Measurements from ENCODE around the gene USP53. TPM values are rescaled to one million over a fixed set of nuclear protein-coding genes. Genes with fewer than 3 reads are reported as not detected.

USP53 gene
- total RNA-seq, 1 experiment from 2014 or later, result 20.1 TPM

DNA sequence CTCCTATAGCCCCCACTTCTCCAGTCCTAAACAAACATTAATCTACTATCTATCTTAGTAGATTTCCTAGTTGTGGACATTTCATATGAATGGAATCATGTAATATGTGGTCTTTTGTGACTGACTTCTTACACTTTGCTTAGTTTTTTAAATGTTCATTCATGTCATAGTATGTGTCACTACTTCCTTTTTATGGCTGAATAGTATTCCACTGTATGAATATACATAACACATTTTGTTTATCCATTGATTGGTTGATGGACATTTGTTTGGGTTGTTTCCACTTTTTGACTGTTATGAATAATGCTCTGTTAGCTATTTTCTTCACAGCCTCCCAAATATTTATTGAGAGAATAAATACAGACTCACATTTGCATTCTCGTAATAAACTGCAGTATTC lies 19.8 kb downstream of the USP53 start:
- H3K36me3 Mint-ChIP-seq, result peaks cover 24% of the 10 kb centered on the region

DNA sequence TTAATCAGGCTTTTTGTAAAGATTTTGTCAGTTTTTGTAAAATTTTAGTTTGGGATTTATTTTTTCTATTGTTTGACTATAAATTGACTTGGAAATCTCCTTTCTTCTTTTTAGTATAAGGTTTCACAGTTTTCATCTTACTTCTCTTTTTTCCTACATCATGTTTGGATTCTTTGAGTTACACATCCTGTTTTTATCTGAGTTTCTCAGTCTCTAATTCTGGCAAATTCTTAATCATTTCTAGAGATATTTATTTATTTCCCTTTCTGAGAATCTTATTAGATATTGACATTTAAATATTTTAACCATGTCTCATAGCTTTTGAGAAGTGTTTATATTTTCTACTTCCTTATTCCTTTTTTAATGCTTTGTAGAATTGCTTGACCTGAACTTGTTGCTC lies 20.7 kb downstream of the USP53 start:
- ChIA-PET POLR2A (no interaction called here), CTCF (no interaction called here)
- Mint-ChIP-seq H3K36me3 (peaks cover 25% of the 10 kb centered on the region), H3K4me3 (no peak overlapping the region), H3K27ac (no peak overlapping the region), H3K27me3 (ENCODE audit: low read depth) (no peaks in the 10 kb centered on the region), H3K9me3 (no peaks in the 10 kb centered on the region), H3K4me1 (peaks cover 11% of the 10 kb centered on the region)
- ATAC-seq (no peak), DNase-seq (ENCODE audit: low spot score) (no peak)
- TF ChIP-seq NR1H2 (CRISPR knock-in tag; IDR thresholded peaks at IDR 0.05) (no peak), SOX15 (CRISPR knock-in tag; IDR thresholded peaks at IDR 0.05) (no peak), TCF7 (CRISPR knock-in tag; IDR thresholded peaks at IDR 0.05; ENCODE audit: low read depth) (no peak), SMAD3 (CRISPR knock-in tag; IDR thresholded peaks at IDR 0.05; ENCODE audit: borderline replicate concordance) (no peak), ZNF138 (CRISPR knock-in tag; conservative IDR thresholded peaks at IDR 0.05) (no peak), PRRX2 (CRISPR knock-in tag; IDR thresholded peaks at IDR 0.05) (no peak)
- TF ChIP-seq, protein P1, sequence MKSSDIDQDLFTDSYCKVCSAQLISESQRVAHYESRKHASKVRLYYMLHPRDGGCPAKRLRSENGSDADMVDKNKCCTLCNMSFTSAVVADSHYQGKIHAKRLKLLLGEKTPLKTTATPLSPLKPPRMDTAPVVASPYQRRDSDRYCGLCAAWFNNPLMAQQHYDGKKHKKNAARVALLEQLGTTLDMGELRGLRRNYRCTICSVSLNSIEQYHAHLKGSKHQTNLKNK (CRISPR knock-in tag; IDR thresholded peaks at IDR 0.05), result no peak
- TF ChIP-seq, protein P2, sequence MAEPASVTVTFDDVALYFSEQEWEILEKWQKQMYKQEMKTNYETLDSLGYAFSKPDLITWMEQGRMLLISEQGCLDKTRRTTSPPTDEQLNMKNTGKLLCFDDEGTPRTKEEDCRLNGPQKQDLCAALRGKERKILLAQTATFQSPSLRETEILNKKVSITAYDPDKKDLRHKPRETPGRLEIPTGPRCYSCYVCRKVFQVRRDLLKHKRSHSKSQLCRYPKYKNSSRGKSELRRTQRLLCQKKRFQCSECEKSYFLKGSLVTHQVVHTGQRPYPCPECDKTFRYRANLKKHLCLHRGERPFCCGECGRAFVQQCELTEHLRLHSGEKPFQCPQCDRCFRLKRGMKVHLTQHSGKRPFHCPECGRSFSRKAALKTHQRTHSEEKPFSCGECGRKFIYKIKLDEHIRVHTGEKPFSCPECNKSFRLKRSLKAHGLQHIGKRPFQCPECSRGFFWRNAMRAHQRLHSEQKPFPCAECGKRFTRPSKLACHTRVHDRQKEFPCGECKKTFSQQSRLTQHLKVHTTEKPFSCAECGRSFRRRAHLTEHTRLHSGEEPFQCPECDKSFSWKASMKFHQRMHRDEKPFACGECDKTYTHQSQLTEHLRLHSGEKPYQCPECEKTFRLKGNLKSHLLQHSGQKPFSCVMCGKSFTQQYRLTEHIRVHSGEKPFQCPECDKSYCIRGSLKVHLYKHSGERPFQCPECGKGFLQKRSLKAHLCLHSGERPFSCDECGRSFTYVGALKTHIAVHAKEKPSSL (CRISPR knock-in tag; conservative IDR thresholded peaks at IDR 0.05), result no peak
- TF ChIP-seq, protein P3, sequence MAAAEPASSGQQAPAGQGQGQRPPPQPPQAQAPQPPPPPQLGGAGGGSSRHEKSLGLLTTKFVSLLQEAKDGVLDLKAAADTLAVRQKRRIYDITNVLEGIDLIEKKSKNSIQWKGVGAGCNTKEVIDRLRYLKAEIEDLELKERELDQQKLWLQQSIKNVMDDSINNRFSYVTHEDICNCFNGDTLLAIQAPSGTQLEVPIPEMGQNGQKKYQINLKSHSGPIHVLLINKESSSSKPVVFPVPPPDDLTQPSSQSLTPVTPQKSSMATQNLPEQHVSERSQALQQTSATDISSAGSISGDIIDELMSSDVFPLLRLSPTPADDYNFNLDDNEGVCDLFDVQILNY (CRISPR knock-in tag; IDR thresholded peaks at IDR 0.05), result no peak
- TF ChIP-seq, protein P4, sequence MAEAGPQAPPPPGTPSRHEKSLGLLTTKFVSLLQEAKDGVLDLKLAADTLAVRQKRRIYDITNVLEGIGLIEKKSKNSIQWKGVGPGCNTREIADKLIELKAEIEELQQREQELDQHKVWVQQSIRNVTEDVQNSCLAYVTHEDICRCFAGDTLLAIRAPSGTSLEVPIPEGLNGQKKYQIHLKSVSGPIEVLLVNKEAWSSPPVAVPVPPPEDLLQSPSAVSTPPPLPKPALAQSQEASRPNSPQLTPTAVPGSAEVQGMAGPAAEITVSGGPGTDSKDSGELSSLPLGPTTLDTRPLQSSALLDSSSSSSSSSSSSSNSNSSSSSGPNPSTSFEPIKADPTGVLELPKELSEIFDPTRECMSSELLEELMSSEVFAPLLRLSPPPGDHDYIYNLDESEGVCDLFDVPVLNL (CRISPR knock-in tag; IDR thresholded peaks at IDR 0.05; ENCODE audit: borderline replicate concordance, low read depth), result no peak
- TF ChIP-seq, protein P5, sequence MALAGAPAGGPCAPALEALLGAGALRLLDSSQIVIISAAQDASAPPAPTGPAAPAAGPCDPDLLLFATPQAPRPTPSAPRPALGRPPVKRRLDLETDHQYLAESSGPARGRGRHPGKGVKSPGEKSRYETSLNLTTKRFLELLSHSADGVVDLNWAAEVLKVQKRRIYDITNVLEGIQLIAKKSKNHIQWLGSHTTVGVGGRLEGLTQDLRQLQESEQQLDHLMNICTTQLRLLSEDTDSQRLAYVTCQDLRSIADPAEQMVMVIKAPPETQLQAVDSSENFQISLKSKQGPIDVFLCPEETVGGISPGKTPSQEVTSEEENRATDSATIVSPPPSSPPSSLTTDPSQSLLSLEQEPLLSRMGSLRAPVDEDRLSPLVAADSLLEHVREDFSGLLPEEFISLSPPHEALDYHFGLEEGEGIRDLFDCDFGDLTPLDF (CRISPR knock-in tag; IDR thresholded peaks at IDR 0.05), result no peak

More for the DNA sequence above, 19.8 kb downstream of the USP53 start:
- DNase-seq (ENCODE audit: low spot score) (no peak), ATAC-seq (no peak)
- POLR2A ChIA-PET, result no interaction called here
- no peak overlapping the region for H3K4me3 Mint-ChIP-seq
- TF ChIP-seq JUN (CRISPR knock-in tag; IDR thresholded peaks at IDR 0.05) (no peak), CREM (CRISPR knock-in tag; IDR thresholded peaks at IDR 0.05) (no peak), NR3C1 (CRISPR knock-in tag; conservative IDR thresholded peaks at IDR 0.05; ENCODE audit: low read depth) (no peak), HMGA2 (CRISPR knock-in tag; IDR thresholded peaks at IDR 0.05) (no peak), MYBL2 (CRISPR knock-in tag; IDR thresholded peaks at IDR 0.05) (no peak)
- TF ChIP-seq, protein P6, sequence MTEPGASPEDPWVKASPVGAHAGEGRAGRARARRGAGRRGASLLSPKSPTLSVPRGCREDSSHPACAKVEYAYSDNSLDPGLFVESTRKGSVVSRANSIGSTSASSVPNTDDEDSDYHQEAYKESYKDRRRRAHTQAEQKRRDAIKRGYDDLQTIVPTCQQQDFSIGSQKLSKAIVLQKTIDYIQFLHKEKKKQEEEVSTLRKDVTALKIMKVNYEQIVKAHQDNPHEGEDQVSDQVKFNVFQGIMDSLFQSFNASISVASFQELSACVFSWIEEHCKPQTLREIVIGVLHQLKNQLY (CRISPR knock-in tag; IDR thresholded peaks at IDR 0.05), result no peak
- no peaks in the 10 kb centered on the region for H3K27me3 Mint-ChIP-seq (ENCODE audit: low read depth)
- no peak overlapping the region for H3K27ac Mint-ChIP-seq
- peaks cover 7% of the 10 kb centered on the region for H3K4me1 Mint-ChIP-seq
- H3K9me3 Mint-ChIP-seq, result no peaks in the 10 kb centered on the region
- CTCF ChIA-PET, result no interaction called here

DNA sequence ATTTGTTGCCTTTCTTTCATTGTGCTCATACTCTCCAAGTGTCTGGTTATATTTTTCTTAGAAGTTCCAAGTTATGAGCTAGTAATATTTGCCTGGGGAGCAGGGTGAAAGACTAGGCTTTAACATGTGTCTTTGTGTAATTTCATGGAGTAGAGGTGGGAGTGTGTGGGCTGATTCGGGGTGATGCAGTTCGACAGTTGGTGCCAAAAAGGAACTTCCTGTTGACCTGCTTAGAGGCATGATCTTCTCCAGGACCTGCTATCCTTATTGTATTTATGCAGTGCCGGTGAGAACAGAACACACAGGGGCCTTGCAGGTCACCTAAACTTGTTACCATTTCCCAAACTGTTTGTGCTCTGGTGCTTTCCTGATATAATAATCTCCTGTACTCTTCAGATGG lies 21.2 kb downstream of the USP53 start:
- no peaks in the 10 kb centered on the region for H3K9me3 Mint-ChIP-seq
- POLR2A ChIA-PET, result no interaction called here
- DNase-seq (ENCODE audit: low spot score), result no peak
- no peaks in the 10 kb centered on the region for H3K27me3 Mint-ChIP-seq (ENCODE audit: low read depth)
- CTCF ChIA-PET, result no interaction called here
- H3K36me3 Mint-ChIP-seq, result peaks cover 26% of the 10 kb centered on the region
- ATAC-seq, result no peak
- H3K4me1 Mint-ChIP-seq, result peaks cover 14% of the 10 kb centered on the region
- H3K27ac Mint-ChIP-seq, result no peak overlapping the region
- no peak overlapping the region for H3K4me3 Mint-ChIP-seq
- TF ChIP-seq GABPB1 (CRISPR knock-in tag; IDR thresholded peaks at IDR 0.05) (no peak), ZNF671 (CRISPR knock-in tag; IDR thresholded peaks at IDR 0.05) (no peak), FOXK1 (CRISPR knock-in tag; IDR thresholded peaks at IDR 0.05) (no peak), ZNF396 (CRISPR knock-in tag; IDR thresholded peaks at IDR 0.05; ENCODE audit: borderline replicate concordance) (no peak)
- TF ChIP-seq, protein P7, sequence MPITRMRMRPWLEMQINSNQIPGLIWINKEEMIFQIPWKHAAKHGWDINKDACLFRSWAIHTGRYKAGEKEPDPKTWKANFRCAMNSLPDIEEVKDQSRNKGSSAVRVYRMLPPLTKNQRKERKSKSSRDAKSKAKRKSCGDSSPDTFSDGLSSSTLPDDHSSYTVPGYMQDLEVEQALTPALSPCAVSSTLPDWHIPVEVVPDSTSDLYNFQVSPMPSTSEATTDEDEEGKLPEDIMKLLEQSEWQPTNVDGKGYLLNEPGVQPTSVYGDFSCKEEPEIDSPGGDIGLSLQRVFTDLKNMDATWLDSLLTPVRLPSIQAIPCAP (CRISPR knock-in tag; IDR thresholded peaks at IDR 0.05), result no peak
